NCI-H2227 treated with DMSO at 0.1 percent for 48 hours (cell line): ENCODE results near the gene MYRF.

Experiments used
- DNase-seq: peaks from one replicate; lab custom pipeline; 2025; lab: John Stamatoyannopoulos, UW

The MYRF gene

DNA sequence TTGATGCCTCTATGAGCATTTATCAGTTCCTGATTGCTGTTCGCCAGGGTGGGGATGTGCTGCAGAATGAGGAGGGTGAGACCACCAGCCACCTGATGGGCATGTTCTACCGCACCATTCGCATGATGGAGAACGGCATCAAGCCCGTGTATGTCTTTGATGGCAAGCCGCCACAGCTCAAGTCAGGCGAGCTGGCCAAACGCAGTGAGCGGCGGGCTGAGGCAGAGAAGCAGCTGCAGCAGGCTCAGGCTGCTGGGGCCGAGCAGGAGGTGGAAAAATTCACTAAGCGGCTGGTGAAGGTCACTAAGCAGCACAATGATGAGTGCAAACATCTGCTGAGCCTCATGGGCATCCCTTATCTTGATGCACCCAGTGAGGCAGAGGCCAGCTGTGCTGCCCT lies 43.0 kb downstream of the MYRF start:
- no peak for DNase-seq

DNA sequence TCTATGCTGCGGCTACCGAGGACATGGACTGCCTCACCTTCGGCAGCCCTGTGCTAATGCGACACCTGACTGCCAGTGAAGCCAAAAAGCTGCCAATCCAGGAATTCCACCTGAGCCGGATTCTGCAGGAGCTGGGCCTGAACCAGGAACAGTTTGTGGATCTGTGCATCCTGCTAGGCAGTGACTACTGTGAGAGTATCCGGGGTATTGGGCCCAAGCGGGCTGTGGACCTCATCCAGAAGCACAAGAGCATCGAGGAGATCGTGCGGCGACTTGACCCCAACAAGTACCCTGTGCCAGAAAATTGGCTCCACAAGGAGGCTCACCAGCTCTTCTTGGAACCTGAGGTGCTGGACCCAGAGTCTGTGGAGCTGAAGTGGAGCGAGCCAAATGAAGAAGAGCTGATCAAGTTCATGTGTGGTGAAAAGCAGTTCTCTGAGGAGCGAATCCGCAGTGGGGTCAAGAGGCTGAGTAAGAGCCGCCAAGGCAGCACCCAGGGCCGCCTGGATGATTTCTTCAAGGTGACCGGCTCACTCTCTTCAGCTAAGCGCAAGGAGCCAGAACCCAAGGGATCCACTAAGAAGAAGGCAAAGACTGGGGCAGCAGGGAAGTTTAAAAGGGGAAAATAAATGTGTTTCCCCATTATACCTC lies 43.6 kb downstream of the MYRF start:
- DNase-seq, result no peak

DNA sequence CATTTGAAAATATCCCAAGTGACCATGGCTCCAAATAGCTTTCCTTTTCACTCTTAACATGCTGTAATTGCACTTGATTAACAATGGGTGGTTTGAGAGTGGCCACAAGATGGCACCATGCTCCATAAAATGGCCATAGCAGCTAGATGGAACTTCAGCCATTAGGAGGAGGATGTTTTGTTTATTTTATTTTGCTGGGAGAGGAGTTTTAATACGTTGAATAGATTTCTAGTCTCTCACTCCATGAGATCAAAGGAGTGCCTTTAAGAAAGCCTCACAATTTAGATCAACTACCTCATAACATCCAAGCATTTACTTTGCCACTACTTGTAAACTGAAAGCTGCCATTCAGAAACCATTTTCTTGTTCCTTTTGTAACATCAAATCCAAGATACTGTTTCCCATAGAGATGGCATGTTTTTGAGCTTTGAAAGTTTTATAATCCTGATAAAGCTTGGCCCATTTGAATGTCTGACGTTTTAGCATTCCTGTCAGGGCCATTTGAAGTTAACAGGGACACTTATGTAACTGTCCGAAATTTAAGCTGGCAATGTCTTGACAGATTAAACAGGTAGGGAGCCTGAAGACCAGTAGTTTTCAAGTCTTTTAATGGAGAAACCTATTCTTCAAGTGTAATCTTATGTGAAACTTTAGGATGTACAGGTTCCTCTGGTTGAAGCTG lies 45.0 kb downstream of the MYRF start:
- peak; percentile 68 for DNase-seq

DNA sequence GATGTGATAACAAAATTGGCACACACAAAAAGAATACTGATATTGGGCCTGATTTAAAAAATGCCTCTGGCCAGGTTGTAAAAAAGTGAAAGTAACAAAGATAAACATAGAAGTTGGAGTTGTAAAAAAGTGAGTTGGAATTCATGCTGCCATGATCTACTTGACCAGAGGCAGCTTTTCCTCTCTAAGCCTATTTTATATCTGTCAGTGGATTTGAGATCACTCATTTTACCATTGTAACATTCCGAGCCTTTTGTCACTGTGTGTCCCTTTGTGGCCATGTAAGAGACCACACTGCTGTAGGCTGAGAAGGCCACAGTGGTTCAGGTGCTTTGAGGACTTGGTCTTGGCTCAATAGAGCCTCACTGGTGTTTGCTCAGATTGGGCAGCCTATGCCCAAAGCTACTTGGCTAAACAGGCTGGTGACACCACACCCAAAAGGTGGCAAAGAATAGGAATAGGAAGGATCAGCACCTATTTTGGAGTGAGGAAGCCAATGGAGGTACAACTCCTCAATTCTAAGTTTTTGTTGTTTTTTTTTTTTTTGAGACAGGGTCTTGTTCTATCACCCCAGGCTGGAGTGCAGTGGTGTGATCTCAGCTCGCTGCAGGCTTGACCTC lies 47.3 kb downstream of the MYRF start:
- DNase-seq, result no peak

DNA sequence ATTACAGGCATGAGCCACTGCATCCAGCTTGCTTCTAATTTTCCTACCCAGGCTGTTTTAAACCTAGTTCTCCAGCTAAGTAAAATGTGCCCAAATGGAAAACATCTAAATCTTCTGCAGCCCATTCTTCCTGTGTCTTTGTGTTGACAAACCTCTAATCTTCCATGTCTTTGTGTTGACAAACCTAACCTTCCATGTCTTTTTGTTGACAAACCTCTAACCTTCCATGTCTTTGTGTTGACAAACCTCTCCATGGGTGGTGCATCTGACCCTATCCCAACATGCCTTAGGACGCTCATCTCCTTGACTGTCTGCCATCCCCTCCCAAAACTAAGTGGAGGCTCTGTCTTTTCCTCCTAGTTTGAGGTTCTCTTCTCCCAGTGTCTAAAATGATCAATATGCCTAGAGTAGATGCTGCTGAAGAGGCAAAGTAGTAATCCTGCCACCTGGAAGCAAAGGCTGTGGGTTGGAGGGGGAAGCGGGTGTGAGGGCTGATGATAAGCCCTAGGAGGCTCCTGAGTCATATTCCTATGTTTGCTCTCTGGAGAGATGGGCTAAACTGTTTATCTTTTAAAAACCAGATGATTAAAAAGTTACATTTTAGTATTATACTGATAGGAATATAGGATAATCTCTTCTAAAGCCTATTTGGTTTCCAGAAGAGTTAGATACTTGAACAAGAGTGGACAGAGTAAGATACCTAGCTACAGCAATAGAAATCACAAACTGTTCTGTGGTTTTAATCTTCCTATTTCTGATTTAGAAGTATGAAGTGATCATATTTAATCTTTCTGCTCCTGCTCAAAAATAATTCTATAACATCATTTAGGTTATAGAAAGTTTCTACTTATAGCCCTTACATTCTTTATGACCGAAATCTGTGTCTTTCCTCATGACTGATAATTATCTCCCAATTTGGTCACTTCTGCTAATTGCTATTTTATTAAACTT lies 48.2 kb downstream of the MYRF start:
- DNase-seq, result no peak

DNA sequence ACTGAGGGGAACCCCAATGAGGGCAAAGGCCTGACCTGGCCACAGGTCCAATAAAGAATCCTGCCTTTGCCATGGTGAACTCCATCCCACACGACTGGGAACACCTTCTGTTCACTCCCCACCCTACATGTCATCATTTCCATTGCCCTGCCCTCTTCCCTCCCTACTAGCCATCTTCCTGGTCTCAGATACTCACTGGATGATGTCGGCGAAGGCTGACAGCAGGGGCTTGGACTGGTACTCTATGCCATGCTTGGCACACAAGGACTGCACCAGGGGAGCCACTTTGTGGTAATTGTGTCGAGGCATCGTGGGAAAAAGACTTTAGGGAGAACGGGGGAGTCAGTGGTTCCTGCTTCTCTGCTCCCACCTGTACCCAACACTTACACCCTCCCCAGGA lies 50.2 kb downstream of the MYRF start:
- DNase-seq, result no peak

DNA sequence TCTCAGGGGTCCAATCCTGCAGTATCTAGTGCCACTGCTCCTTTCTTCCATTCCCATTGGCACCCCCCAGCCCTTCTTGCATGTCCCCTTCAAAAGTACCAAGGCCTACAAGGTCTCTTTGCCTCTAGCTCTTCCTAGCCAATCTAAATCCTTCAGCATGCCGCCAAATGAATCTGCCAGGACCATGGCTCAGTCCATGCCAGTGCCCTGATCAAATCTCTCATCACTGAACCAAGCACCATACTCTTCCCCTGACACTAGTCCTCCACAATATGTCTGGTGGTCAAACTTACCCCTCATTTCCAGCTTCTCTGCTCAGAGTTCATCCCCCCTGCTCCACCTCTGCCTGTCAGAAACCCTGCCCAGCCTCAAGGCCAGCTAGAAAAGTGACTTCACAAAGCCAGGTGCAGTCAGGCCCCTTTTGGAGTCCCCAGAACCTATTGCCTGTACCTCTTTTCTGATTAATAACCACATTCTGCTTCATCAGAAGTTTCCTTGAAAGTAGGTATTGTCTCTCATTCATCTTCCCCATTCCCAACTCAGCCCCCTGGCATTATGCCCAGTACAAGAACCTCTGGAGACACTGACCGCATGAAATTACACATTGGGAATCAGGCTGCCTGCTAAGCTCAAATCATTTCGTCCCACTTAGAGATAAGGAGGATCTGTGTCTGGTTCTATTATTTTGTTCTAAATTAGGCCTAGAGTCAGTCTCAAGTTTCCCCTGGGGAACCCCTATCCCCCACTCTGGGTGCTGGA lies 51.6 kb downstream of the MYRF start:
- peak; percentile 32 for DNase-seq

DNA sequence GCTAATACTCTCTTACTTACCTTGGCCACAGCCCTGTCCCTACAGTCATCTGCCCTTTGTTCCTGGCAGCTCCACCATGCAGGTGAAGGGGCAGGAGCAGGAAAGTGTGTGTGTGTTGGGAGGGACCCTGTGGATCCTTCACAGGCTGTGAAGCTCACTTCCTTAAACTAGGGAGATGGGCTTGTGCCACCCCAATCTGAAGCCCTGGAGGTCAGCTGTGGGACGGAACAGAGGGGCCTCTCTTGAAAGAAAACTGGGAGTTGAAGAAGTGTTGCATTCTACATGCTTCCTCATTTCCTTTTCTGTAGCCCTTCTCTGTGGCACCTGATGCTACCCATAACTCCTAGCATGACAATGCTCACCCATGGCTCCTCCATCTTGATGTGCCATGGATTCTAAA lies 52.7 kb downstream of the MYRF start:
- no peak for DNase-seq

DNA sequence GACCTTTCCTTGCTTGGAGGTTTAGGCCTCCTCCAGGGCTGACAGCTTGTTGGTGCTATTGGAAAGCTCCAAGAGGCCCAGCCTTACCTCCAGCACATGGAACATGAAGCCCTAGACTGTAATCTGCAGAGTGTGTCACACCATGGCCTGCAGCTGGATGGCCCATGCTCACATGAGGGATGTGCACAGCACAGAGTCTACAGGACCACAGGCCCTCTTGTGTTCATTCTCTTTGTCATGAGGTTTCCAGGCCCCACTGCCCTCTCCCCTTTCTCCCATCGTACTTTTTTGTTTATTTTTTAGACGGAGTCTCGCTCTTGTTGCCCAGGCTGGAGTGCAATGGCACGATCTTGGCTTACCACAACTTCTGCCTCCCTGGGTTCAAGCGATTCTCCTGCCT lies 54.3 kb downstream of the MYRF start:
- no peak for DNase-seq

DNA sequence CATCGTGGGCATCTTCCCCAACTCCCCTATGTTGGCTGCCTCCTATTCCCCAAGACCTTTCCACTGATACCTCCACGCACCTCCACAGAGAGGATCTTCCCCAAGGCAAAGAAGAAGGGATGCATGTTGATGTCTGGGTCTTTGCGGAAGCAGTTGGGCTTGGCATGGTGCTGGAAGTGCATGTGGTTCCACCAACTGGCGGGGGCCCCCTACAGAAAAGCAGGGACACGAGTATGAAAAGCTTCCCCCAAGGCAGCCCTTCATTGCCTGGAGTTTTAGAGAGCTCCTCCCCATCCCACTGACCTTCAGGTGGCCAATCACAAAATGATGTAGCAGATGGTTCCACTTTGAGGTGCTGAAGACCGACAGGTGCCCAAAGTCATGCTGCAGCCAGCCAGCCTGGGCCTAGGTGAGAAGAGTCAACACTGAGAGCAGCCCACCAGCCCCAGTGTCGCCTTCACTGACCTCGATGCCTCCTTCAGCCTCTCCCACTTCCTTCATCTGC lies 58.3 kb downstream of the MYRF start:
- no peak for DNase-seq

DNA sequence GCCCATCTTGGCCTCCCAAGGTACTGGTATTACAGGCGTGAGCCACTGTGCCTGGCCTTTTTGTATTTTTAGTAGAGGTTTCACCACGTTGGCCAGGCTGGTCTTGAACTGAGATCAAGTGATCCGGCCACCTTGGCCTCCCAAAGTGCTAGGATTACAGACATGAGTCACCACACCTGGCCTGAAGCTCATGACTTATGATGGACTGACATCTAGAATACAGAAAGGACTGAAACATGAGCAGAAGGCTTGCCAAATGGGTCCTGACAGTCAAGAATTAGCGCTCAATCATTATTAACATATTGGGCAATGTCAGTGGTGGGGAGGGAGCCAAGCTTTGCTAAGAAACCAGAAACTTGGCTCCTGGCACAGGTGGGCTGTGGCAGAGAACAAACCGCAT lies 59.4 kb downstream of the MYRF start:
- DNase-seq, result no peak

DNA sequence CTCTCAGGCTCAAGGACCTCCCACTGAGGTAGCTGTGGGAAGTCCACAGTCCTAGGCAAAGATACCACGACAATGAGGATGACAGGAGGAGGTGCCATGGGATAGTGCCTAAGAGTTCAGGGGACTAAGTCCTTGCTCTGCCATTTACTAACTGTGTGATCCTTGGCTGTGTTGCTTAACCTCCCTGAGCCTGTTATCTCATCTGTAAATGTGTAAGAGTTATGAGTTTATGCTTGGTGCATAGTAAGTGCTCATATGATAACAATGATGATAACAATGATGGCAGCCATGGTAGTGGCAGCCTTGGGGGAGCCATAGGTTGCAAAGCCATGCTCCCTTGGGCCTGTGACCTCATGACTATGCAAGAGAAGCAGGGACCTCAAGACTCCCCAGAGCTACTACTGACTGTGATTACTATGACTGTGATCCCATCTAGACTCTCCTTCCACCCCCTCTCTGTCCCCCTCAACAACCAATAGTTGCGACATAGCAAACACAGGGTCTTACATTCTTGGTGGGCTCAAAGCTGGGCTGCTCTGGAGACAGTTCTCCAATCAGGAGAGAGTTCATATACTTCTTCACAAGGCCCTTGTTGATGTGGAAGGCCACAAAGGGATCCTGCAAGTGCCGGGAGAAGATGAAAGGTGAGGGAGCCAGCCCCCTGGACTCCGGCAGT lies 60.4 kb downstream of the MYRF start:
- no peak for DNase-seq

DNA sequence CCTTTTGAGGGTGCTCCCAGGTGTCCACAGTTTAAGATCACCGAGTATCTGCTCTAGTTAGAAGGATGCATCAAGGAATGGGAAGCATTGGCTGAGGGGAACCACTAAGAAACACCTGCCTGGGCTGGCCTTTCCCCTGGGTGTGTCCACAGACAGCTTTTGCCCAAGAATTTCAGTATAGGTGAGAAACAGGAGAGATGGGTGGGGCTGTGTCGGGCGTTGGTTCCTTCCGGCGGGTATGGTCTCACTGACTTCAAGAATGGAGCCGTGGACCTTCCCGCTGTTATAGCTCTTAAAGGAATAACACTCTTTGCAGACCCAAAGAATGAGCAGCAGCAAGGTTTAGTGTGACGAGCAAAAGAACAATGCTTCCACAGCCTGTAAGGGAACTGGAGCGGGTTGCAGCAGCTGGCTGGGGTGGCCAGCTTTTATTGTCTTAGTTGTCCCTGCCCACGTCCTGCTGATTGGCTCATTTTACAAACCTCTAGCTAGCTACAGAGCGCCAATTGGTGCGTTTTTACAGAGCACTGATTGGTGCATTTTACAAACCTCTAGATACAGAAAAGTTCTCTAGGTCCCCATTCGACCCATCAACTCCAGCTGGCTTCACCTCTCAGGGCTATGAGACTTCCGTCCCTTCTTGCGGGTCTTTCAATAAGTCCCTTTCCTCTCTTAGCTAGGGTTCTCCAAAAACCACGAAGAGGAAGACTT lies 62.0 kb downstream of the MYRF start:
- DNase-seq, result no peak

DNA sequence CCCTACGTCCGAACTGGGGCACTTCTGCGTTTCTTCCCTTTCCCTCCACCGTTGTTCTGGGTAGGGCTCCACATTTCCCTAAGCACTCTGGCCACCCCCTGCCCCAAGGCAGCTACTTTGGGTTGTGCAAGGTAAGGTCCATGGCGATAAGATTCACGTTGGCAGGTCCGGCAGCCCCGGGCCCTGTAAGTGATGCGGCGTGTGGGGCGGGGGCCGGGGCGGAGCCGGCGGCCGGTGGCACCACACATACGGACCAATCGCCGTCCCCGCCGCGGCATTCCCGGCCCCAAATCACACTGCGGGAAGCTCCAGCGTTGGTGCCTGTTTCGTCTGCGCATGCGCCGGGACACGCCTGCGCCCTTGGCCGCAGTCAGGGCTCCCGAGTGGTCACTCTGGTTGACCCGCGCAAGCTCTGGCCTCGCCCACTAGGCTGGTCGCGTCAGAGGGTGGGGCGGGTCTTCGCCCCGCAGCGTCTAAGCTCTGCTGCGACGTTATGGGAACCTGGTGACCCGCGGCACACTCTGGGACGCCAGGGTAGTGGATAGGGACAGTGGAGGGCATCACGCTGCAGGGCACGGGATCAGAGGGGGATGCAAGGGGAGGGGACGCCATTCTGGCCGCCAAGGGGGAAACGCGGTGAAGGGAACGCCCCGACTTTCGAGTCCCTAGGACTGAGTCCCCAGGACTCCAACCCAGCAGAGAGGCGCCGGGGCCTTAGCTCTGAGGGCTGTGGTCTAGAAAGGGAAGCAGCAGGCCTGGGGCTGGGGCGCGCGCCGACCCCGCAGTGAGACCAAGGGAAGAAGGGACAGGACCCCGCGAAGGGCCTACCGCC lies 62.7 kb downstream of the MYRF start:
- peak; percentile 91 for DNase-seq

DNA sequence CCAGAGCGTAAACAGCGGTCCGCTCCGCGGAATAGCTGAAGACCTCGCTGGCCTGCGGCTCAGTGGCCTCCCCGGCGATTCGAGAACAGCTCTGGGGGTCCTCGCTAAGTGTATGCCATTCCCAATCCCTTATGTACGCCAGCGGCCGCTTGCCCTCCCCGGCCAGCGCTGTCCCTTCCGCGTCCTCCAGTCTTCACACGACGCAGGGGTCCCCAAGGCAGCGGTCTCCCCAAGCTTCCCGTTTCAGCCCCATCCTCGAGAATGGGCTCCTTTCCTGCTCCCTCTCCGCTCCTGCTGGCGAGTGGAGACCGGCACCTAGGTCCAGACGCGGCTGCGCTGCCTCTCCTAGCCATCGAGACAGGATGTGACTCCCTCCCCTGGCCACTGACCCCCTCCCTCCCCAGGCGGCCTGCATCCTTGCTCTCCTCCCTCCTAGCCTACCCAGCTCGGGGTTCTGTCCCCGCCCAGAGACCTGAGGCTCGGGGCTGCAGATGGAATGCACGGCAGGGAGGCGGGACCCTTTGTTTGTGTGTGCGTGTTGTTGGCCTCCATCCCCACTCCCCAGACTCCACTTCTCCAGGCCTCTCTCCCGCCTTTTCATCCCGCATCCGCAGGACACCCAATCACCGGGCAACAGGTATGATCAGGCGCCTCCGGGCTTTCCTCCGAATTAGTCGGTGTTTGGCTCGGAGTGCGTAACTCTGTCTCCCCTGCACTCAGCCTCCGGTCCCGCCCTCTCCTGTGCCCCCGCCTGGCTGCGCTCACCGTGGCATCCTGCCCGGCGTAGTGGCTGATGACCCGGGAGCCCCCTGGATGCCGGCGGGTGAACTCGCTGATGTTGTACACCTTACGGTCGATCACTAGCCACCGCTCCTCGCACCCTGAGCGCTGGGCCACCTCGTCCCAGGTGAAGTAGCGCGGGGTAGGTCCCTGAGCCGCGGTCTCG lies 63.6 kb downstream of the MYRF start:
- DNase-seq, result peak; percentile 64

DNA sequence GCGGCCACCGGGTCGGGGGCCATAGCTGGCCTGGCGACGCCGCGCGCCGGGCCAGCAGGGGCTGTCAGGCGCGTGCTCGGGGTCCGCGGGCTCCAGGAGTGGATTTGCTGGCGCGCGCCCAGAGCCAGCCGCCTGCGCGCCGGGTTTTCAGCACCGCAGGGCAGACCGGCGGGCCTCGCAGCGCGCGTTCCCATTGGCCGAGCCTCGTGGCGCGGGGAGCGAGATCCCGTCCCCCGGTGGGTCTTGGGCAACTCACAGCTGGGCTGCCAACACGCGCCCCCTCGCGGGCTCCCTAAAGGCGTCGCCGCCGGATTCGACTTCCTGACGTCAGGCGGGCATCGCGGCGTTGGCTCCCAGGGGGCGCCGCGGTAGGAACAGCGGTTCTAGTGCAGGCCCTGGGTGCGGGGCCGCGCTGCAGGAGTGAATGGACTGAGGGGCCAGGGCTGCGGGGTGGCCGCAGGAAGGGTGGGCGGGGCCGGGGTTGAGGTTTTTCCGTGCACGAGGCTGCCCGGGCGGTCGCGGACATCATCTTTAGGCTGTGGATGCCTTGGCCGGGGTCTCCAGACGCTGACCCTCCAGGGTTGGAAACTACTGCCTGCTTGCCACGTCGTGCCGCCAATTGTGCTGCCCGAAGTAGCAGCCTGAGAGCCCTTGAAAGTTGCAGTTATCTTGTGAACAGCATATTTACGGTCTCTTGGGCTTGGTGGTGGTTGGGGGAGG lies 64.5 kb downstream of the MYRF start, which contains the start of gene FADS1:
FADS1 (minus strand) TSS at position 268 of the 720 bp plus-strand sequence; CDS start at position 194, 74 bp downstream.
- DNase-seq, result peak; percentile 95

DNA sequence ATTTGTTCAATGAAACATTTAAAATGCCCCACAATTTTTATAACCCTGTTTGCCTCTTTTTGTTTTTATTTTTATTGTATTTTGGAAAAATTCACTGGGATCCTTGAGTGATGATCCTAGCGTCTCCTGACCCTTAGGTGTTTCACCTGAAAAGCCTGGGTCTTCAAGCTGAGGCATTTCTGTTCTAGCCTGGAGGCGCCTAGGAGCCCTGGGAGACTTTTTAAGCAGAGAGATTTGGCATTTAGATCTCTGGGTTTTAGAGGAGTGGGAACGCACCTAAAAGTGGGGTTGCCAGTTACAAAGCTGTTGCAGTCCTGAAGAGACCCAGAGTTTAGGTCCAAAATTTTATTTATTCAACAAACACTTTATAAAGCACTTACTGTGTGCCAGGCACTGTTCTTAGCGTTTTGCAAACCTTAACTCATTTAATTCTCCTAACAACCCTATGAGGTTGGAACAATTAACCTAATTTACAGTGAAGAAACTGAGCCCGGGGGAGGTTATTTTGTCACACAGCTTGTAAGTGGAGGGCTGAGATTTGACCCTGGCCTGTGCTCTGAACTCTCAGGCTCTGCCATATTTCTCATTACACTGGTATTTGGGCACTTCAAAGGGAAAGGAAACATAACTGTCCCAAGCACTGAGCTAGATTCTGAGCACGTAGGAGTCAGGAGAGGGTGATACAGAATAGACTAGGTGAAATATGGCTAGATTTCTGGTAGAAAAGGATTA lies 65.2 kb downstream of the MYRF start:
- DNase-seq, result no peak
